GM12875 (cell line): ENCODE data around the gene MECR.
"Not testable (repeated sequence)": the region's sequence is repeated elsewhere in the genome, so short reads cannot be mapped to it uniquely, and the experiment has no call there.

Experiments
- H3K4me3 ChIP-seq: one replicate; pipeline ENCODE4 v1.5.1; 2011; ENCODE audit warnings: low read depth, low read length, control low read depth
- CTCF ChIP-seq: IDR thresholded peaks from 2 replicates; pipeline ENCODE4 v1.5.1; 2011; ENCODE audit warnings: low read depth, mild to moderate bottlenecking, control low read depth, inconsistent platforms, low read length, moderate library complexity, borderline replicate concordance; ENCODE audit not compliant: insufficient read depth

Gene MECR

GRCh38 chr1:29235955-29236711, 5.4 kb upstream of the MECR start, which contains the start of gene PTPRU:
Gene PTPRU (plus strand): TSS chr1:29236522. CDS start chr1:29236645, 123 bp downstream.
- peak within 1 kb of the TSS; percentile 2 for H3K4me3 ChIP-seq
- TF ChIP-seq CTCF: peak; percentile 84

DNA sequence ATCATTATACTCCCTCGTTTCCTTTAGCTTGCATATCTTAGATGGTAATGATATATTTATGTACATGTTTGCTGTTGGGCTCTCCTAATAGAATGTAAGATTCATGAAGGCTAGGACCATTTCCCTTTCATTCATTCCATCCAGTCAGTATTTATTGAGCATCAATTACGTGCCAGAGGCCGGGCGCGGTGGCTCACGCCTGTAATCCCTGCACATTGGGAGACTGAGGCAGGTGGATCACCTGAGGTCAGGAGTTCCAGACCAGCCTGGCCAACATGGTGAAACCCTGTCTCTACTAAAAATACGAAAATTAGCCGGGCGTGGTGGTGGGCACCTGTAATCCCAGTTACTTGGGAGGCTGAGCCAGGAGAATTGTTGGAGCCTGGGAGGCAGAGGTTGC, 4.1 kb upstream of the MECR start:
- not testable (repeated sequence) for H3K4me3 ChIP-seq

DNA sequence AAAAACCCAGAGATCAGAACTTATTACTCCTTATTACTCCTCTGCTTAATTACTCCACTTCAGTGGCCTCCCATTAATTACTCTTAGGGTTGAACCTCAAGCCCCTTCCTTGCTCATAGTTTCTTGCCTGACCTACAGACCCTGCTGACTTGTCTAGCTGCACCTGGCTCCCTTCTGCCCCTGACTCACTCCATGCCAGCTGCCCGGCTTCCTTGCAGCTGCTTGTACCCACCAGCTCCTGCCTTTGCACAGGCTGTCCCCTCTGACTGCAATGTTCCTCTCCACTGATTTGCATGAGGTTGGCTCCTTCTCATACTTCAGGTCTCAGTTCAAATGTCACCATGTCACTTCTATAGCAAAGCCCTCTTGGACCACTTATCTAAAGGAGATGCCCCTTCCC, 3.7 kb upstream of the MECR start:
- TF ChIP-seq CTCF: no peak
- H3K4me3 ChIP-seq: no peak overlapping the region

DNA sequence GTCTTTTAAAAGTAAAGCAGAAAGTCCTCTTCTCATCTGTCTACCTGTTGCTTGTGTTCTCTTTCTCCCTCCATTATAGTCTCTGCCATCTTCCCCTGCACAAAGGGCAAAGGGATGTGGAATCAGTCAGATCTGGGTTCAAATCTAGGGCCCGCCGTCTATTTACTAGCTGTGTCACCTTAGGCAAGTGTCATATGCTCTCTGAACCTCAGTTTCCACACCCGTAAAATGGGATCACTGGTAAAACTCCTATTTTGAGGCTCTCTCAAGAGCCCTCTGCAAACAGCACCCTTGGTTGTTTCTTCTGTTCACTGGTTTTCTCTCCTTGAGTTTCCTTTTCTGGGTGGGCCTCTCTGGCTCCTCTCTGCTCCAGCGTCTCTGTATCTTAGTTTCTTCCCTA, 3.0 kb upstream of the MECR start:
- no peak for TF ChIP-seq CTCF
- H3K4me3 ChIP-seq: no peak overlapping the region

GRCh38 chr1:29232387-29232786, 1.7 kb upstream of the MECR start:
- no peak overlapping the region for H3K4me3 ChIP-seq
- TF ChIP-seq CTCF: no peak

GRCh38 chr1:29230204-29230552, 556 bp downstream of the MECR start:
- TF ChIP-seq CTCF: no peak

DNA sequence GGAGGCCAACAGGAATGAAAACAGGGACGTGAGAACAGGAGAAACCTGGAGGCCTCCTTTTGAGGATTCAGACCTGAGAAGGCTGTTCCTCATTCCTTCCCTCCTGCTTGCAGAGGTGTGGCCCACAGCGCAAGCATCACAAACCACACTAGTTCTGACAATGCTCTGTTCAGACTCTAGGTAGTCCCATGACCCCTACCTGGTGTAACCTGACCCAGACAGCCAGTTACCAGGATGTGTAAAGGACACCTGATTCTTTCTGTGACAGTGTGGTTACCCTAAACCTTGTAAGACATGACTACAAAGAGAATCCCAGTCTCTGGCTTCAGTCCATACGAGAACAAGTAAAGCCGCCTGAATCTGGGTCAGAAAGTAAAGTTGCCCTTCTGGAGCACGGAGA, 3.2 kb downstream of the MECR start:
- H3K4me3 ChIP-seq: no peak overlapping the region
- no peak for TF ChIP-seq CTCF

More at GRCh38 chr1:29230204-29230552, 556 bp downstream of the MECR start:
- peak overlapping the region; percentile 89 for H3K4me3 ChIP-seq

GRCh38 chr1:29225361-29225760, 5.4 kb downstream of the MECR start:
- no peak for TF ChIP-seq CTCF
- no peak overlapping the region for H3K4me3 ChIP-seq
